Measurements from ENCODE around the gene ADAMTS2. TPM values are rescaled to one million over a fixed set of nuclear protein-coding genes. Genes with fewer than 3 reads are reported as not detected.

The ADAMTS2 gene
- total RNA-seq, 3 donors from 2014 or later (not counting 1 experiment from before 2014, with no cell fraction given): 0.28 TPM; not detected in 2

DNA sequence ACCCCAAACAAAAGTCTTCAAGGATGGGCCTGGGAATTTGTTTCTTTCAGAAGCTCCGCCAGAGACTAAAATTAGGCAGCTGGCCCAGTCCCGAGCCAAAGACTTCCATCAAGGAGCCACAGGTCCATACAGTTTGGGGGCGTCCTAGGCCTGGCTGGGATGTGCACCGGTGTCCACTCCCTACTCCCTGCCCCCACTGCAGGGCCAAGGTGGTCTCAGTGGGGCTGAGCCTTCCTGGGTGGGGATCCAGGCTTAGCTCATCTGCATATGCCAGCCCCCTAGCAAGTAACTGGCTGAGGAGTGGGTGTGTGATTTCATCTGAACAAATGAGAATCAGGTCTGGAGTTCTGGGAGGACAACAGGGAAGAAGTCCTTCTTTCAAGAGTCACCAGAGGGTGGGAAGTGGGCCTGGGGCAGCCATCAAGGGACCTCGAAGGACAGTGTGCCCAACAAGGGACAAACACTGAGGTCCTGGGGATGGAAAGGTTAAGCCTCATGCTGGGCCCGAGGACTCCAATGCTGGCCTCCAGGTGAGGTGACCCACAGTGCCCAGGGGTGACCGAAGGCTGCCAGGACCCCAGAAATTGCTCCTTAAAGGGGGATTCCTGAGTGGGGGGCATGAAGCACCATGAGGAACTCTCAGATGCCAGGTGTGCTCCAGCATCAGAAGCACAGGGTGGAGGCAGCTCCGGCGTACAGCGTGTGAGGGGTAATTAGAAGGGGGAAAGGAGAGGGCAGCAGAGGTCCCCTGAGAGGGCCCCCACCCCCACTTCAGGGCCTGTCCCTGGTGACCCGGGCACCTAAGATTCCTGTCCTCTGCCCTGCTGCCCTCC lies 193.8 kb downstream of the ADAMTS2 start:
- no peaks in the 10 kb centered on the region for H3K9me3 Mint-ChIP-seq
- Histone ChIP-seq H3K4me3 (ENCODE audit: low read length) (no peak overlapping the region), H3K4me1 (ENCODE audit: control insufficient read depth, insufficient read depth, low read length) (no peaks in the 10 kb centered on the region), H3K27ac (ENCODE audit: low read length) (no peak overlapping the region), H3K27me3 (ENCODE audit: control insufficient read depth, insufficient read depth, low read length) (no peaks in the 10 kb centered on the region), H3K9me3 (ENCODE audit: control insufficient read depth, insufficient read depth, low read length) (no peaks in the 10 kb centered on the region), H3K36me3 (ENCODE audit: control insufficient read depth, insufficient read depth, low read length) (no peaks in the 10 kb centered on the region)
- no peak for DNase-seq
- intact Hi-C loops (cut with micrococcal nuclease): no loop called here
- no peaks in the 10 kb centered on the region for H3K36me3 Mint-ChIP-seq
- no peak overlapping the region for H3K27ac Mint-ChIP-seq
- H3K4me3 Mint-ChIP-seq: no peak overlapping the region
- no peaks in the 10 kb centered on the region for H3K4me1 Mint-ChIP-seq
- 87% methylated on average over 11 of the region's 11 CpGs for WGBS (ENCODE audit: insufficient coverage)
- no peaks in the 10 kb centered on the region for H3K27me3 Mint-ChIP-seq (ENCODE audit: low read depth in 2 of 2)
- TF ChIP-seq CTCF (IDR thresholded peaks at IDR 0.05): no peak
- ATAC-seq: no peak

DNA sequence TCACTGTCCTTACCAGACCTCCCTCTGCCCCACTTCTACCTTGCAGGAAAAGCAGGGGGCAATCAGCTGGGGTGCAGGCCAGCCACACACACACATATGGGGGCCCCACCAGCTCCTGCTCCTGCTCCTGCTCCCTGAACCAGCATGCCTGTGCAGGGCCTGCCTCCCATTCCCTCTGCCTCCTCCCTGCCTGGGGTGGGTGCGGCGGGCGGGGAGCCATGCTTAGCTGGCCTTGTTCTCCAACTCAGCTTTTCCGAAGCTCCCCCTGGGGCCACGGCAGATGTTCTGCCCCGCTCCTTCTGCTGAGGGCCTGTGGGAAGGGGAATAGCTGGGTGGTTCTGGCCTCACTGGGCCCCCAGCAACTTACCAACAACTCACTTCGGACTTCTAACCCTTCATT lies 195.2 kb downstream of the ADAMTS2 start:
- intact Hi-C loops (cut with micrococcal nuclease): no loop called here
- Histone ChIP-seq H3K27me3 (ENCODE audit: control insufficient read depth, insufficient read depth, low read length) (no peaks in the 10 kb centered on the region), H3K27ac (ENCODE audit: low read length) (no peak overlapping the region), H3K4me1 (ENCODE audit: control insufficient read depth, insufficient read depth, low read length) (no peaks in the 10 kb centered on the region), H3K36me3 (ENCODE audit: control insufficient read depth, insufficient read depth, low read length) (no peaks in the 10 kb centered on the region), H3K9me3 (ENCODE audit: control insufficient read depth, insufficient read depth, low read length) (no peaks in the 10 kb centered on the region), H3K4me3 (ENCODE audit: low read length) (no peak overlapping the region)
- no peaks in the 10 kb centered on the region for H3K9me3 Mint-ChIP-seq
- ATAC-seq (no peak), DNase-seq (no peak)
- H3K27ac Mint-ChIP-seq: no peak overlapping the region
- H3K36me3 Mint-ChIP-seq: no peaks in the 10 kb centered on the region
- H3K27me3 Mint-ChIP-seq (ENCODE audit: low read depth in 2 of 2): no peaks in the 10 kb centered on the region
- 69% methylated on average over 7 of the region's 7 CpGs for WGBS (ENCODE audit: insufficient coverage)
- no peak overlapping the region for H3K4me3 Mint-ChIP-seq
- H3K4me1 Mint-ChIP-seq: no peaks in the 10 kb centered on the region
- no peak for TF ChIP-seq CTCF (IDR thresholded peaks at IDR 0.05)

DNA sequence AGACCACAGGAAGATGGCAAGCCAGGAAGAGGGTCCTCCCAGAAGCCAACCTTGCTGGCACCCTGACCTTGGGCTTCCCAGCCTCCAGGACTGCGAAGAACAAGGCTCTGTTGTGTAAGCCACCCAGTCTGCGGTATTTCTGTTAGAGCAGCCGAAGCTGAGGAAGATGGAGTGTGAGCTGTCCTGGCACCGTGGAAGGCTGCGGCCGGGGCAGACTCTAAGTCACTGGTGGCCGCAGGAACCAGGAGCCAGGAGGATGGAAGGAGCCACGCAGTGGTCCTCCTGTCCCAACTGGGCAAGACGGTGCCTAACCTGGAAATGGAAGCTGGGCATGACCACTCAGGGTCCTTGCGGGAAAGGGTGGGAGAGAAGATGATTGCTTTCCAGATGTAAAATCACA lies 196.0 kb downstream of the ADAMTS2 start:
- Mint-ChIP-seq H3K4me3 (no peak overlapping the region), H3K27ac (no peak overlapping the region), H3K9me3 (no peaks in the 10 kb centered on the region), H3K36me3 (no peaks in the 10 kb centered on the region), H3K4me1 (no peaks in the 10 kb centered on the region), H3K27me3 (ENCODE audit: low read depth in 2 of 2) (no peaks in the 10 kb centered on the region)
- intact Hi-C loops (cut with micrococcal nuclease): no loop called here
- Histone ChIP-seq H3K4me1 (ENCODE audit: control insufficient read depth, insufficient read depth, low read length) (no peaks in the 10 kb centered on the region), H3K27me3 (ENCODE audit: control insufficient read depth, insufficient read depth, low read length) (no peaks in the 10 kb centered on the region), H3K4me3 (ENCODE audit: low read length) (no peak overlapping the region), H3K27ac (ENCODE audit: low read length) (no peak overlapping the region), H3K36me3 (ENCODE audit: control insufficient read depth, insufficient read depth, low read length) (no peaks in the 10 kb centered on the region), H3K9me3 (ENCODE audit: control insufficient read depth, insufficient read depth, low read length) (no peaks in the 10 kb centered on the region)
- ATAC-seq (no peak), DNase-seq (no peak)
- no peak for TF ChIP-seq CTCF (IDR thresholded peaks at IDR 0.05)
- WGBS (ENCODE audit: insufficient coverage): 84% methylated on average over 10 of the region's 10 CpGs

GRCh38 chr5:179148703-179149170 lies 196.5 kb downstream of the ADAMTS2 start:
- H3K27ac Mint-ChIP-seq: no peak overlapping the region
- Histone ChIP-seq H3K4me1 (ENCODE audit: control insufficient read depth, insufficient read depth, low read length) (no peaks in the 10 kb centered on the region), H3K4me3 (ENCODE audit: low read length) (no peak overlapping the region), H3K27me3 (ENCODE audit: control insufficient read depth, insufficient read depth, low read length) (no peaks in the 10 kb centered on the region), H3K27ac (ENCODE audit: low read length) (no peak overlapping the region), H3K9me3 (ENCODE audit: control insufficient read depth, insufficient read depth, low read length) (no peaks in the 10 kb centered on the region), H3K36me3 (ENCODE audit: control insufficient read depth, insufficient read depth, low read length) (no peaks in the 10 kb centered on the region)
- ATAC-seq: no peak
- no peak for TF ChIP-seq CTCF (IDR thresholded peaks at IDR 0.05)
- no peaks in the 10 kb centered on the region for H3K9me3 Mint-ChIP-seq
- no peaks in the 10 kb centered on the region for H3K36me3 Mint-ChIP-seq
- 77% methylated on average over 9 of the region's 9 CpGs for WGBS (ENCODE audit: insufficient coverage)
- H3K4me3 Mint-ChIP-seq: no peak overlapping the region
- H3K4me1 Mint-ChIP-seq: no peaks in the 10 kb centered on the region
- DNase-seq: no peak
- intact Hi-C loops (cut with micrococcal nuclease): no loop called here
- no peaks in the 10 kb centered on the region for H3K27me3 Mint-ChIP-seq (ENCODE audit: low read depth in 2 of 2)

Data from natural killer cell (primary cell).